NOMO-1 (cell line): ENCODE results near the gene TANGO2.

ENCODE experiments used
- DNase-seq, 2 experiments: peaks; one replicate each; lab custom pipeline; 2025; ENCODE audit not compliant: unreplicated experiment in 2 of 2; lab: John Stamatoyannopoulos, UW

Gene TANGO2

DNA sequence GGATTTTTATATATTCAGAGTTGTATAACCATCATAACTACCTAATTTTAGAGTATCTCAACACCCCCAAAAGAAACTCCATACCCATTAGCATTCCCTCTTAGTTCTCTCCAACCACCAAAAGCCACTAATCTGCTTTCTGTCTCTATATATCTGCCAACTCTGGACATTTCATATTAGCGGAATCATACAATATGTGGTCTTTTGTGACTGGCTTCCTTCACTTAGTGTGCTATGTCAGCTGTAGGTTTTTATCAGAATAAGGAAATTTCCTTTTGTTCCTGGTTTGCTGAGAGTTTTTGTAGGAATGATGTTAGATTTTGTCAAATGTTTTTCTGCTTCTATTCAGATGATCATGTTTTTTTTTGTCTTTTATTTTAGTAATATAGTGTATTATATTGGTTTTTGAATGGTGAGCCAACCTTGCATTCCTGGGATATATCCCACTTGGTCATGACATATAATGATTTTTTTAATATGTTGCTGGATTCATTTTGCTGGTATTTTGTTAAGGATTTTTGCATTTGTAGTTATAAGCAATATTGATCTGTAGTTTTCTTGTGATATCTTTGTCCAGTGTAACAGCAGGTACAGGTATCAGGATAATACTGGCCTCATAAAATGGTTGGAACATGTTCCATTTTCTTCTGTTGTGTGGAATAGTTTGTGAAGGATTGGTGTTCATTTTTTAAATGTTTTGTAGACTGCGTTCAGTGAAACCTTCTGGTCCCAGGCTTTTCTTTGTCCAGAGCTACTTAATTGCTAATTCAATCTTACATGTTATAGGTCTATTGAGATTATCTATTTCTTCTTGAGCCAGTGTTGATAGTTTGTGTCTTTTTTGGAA, 75.9 kb downstream of the TANGO2 start:
- no peak for DNase-seq

- DNase-seq, result no peak
Observed at GRCh38 chr22:20099099-20099711, 78.3 kb downstream of the TANGO2 start.

- DNase-seq, result no peak
Observed at GRCh38 chr22:20101638-20102037, 80.7 kb downstream of the TANGO2 start.

DNA sequence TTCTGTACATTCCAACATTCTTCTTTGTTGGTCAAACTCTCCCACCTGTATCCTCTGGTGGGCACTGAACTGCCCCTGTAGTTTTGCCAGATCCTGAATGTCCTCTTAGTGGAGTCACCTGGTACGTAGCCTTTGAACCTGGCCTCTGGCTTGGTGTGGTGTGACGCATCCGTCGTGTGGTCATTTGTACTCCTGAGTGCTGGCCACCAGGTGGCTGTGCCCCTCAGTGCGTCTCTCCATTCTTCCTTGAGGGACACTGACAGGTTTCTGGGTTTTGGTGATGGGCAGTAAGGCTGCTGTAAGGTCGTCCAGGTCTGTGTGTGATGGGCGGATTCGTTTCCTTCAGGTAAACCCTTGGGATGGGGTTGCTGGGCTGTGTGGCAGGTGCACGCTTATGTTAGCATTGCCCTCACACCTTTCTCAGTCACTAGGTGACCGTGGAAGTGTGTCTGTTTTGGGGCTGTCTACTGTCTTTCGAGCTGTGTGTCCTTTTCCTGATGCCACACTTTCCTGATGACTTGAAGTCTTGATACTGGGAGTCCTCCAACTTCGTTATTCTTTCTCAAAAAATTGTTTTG, 81.4 kb downstream of the TANGO2 start:
- DNase-seq, result no peak

GRCh38 chr22:20105456-20106204, 84.7 kb downstream of the TANGO2 start:
- no peak for DNase-seq

DNA sequence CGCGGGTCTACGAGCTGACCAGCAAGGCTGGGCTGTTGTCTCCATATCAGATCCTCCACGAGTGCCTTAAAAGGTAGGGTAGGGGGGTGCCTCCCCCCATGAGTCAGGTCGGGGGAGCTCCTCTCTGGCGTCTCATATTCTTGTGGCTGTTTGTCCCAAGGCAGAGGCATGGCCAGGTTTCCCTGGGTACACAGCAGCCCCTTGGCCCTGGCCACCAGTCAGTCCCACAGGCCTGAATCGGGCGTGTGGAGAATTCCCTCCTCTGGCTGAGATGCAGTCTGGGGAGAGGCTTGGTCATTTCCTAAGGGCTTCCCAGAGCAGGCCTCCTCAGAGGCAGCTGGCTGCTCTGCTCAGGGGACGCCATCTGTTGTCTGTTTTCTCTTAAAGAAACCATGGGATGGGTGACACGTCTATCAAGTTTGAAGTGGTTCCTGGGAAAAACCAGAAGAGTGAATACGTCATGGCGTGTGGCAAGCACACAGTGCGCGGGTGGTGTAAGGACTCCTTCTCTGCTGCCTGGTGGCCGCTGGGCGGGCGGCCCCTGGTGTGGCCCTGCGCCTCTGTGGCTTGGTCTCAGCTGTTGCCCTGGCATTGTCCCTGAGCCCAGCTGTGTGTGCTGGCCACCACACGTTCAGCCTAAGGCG, 85.4 kb downstream of the TANGO2 start:
- no peak for DNase-seq

DNA sequence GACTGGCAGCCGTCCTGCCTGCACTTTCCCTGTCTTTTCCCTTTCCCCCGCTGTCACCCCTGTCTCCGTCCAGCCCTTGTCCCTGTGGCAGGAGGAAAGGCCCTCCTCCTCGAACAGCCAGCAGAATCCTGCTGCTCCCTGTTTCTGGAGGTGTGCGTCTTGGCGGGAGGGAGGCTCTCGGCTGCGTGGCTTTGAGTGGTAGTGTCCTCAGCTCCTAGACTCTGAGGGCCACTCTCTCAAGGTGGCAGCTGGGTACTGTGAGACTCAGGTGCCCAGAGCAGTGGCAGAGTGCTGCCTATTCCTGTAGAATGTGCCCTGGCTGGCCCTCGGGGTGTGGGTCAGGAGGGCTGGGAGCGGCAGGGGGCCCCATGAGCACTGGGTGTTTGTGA, 85.9 kb downstream of the TANGO2 start:
- DNase-seq, result no peak

- no peak for DNase-seq
Observed at GRCh38 chr22:20107471-20107901, 86.6 kb downstream of the TANGO2 start.

DNA sequence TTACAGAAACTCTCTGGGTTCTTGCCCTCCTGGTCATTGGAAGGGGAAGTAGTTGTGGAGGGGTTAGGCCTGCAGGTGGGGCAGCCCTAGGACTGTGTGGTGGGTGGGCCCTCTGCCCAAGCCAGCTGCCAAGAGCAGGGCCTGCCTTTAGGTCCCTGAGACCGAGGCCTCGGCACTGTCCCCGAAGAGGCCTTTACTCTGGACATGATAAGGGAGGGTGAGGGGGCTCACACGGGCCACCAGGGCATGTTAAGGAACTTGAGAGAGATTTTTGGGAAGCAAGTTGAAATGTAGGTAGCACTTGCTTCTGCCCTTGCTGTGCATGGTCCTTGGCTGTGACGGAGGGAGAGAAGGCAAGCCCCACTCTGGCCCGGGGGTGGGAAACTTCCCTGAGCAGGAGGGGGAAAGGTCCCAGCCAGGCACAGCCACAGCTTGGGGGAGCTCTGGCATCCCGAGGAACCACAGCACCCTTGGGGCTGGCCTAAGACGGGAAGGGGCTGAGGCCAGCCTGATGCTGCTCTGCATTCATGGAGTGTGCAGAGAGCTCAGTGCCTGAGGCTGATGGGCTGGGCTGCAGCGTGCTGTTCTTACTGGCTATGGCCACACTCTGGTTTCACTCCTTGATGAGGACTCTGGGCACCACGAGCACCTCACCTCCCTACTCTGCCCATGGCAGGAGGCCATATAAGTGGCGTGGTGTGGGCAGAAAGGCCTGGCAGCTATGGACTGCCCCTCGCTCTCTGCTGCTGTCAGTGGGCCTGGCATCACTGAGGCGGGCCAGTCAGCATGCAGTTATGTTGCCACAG, 87.2 kb downstream of the TANGO2 start:
- DNase-seq, result no peak

DNA sequence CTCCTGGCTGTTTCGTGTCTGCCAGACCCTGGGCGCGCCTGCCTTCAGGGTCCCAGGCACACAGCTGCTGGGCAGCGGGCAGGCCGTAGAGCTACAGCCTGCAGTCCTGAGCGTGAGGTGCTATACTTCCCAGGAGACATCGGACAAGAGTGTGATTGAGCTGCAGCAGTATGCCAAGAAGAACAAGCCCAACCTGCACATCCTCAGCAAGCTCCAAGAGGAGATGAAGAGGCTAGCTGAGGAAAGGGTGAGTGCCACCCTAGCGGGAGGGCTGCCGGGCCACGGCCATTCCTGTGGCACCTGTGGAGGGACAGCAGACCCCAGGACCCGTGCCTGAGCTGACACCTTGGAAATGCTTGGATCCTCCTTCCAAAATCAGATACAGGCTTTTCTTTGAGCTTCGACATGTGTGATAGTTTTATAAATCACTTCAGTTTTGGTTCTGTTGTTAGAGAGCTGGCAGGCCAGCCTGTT, 87.9 kb downstream of the TANGO2 start:
- no peak for DNase-seq

DNA sequence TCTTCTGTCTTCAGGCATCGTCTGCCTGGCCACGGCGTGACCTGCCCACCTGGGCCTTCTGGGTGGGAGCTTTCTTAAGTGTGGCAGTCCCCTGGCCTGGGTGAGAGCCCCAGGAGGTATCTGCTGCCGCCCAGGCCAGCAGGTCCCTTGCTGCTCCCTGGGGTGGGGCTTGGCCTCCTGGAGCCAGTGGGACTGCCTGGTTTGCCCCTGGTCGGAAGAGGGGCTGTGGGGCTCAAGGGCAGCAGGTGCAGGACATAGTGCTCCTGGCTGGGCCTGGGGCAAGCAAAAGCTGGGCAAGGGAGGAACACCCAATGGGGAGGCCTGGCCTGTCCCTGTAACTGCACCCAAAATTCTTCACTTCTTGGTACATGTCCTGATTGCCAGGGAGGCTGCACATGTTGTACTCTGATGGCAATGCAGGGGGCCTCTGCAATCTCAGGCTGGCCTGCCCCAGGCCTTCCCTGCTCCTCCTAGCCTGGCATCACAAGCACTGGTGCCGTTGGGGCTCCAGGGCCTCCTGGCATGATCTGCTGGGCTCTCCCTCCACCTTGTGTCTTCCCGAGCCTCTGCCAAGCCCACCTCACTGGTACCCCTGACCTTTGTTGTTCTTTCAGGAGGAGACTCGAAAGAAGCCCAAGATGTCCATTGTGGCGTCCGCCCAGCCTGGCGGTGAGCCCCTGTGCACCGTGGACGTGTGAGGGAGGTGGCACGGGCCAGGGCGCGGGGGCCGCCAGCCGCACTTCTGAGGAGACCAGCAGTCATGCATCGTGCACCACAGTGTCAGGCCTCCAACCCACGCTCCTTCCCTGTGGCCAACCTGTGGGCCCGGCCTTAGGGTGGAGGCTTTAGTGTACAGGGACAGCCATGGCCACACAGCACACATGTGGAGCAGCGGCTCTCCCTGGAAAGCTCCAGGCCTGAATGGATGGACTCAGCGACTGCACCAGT, 88.8 kb downstream of the TANGO2 start:
- no peak for DNase-seq

- no peak for DNase-seq
Observed at GRCh38 chr22:20110359-20110985, 89.6 kb downstream of the TANGO2 start.

GRCh38 chr22:20111045-20111688, 90.3 kb downstream of the TANGO2 start:
- peak; percentile 26 to 48 for DNase-seq

GRCh38 chr22:20111689-20112622, 91.0 kb downstream of the TANGO2 start:
- no peak for DNase-seq

DNA sequence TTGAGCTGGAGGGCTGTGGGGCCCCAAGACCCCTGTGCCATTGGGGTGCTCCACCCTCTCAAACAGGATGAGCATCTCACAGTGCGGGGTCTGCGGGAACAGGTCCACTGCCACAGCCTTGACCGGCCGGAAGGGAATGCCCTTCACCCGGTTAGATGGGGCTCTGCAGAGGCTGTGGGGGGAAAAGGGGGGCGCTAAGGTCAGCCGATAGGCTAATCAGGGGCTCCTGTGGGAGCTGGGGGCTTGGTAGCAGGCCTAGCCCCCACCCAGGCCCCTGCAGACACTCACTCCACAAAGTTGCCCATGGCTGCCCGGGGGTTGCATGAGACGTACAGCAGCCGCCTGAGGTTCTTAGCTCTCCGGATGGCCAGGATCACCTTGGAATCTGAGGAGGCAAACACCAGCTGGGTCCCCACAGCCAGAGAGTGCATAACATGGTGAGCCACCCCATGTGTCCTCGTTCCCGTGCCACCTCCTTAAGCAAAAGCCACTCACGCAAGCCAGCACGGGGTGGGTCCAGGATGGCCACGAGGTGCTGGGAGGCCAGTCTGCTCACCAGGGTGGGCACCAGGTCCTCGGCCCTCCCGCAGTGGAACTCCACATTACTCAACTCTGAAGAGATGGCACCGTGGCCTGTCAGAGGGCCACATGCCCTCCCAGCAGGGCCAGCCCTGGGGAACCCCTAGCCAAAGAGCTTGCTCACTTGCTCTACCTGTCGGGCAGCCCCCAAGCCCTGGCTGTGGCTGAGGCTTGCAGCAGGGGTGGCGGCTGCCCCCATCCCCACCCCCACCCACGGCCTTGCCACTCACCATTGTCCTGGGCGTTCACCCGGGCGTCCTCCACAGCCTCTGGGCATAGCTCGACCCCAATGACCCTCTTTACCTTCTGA, 92.0 kb downstream of the TANGO2 start:
- no peak for DNase-seq
